Measurements from ENCODE around the gene FHOD3.
"Not testable (repeated sequence)": the region's sequence is repeated elsewhere in the genome, so short reads cannot be mapped to it uniquely, and the experiment has no call there.

The FHOD3 gene

GRCh38 chr18:36352384-36352783, 54.9 kb downstream of the FHOD3 start:
- no peak for DNase-seq

- no peak for DNase-seq
Measured at GRCh38 chr18:36354989-36355388, 57.5 kb downstream of the FHOD3 start.

GRCh38 chr18:36355511-36355910, 58.0 kb downstream of the FHOD3 start:
- no peak for DNase-seq

- DNase-seq, result not testable (repeated sequence)
Measured at GRCh38 chr18:36356741-36357140, 59.2 kb downstream of the FHOD3 start.

GRCh38 chr18:36358141-36358540, 60.6 kb downstream of the FHOD3 start:
- DNase-seq, result no peak

GRCh38 chr18:36360256-36360909, 62.9 kb downstream of the FHOD3 start:
- DNase-seq, result no peak

- DNase-seq, result no peak
Measured at GRCh38 chr18:36364911-36365624, 67.6 kb downstream of the FHOD3 start.

GRCh38 chr18:36365836-36366775, 68.6 kb downstream of the FHOD3 start:
- DNase-seq, result no peak

- no peak for DNase-seq
Measured at GRCh38 chr18:36366994-36367839, 69.7 kb downstream of the FHOD3 start.

GRCh38 chr18:36368889-36369288, 71.4 kb downstream of the FHOD3 start:
- DNase-seq, result no peak

GRCh38 chr18:36372903-36373311, 75.4 kb downstream of the FHOD3 start:
- no peak for DNase-seq

- no peak for DNase-seq
Measured at GRCh38 chr18:36374262-36374661, 76.7 kb downstream of the FHOD3 start.

- no peak for DNase-seq
Measured at GRCh38 chr18:36375118-36375517, 77.6 kb downstream of the FHOD3 start.

- no peak for DNase-seq
Measured at GRCh38 chr18:36376361-36376760, 78.8 kb downstream of the FHOD3 start.

- no peak for DNase-seq
Measured at GRCh38 chr18:36377626-36378025, 80.1 kb downstream of the FHOD3 start.

GRCh38 chr18:36378205-36378604, 80.7 kb downstream of the FHOD3 start:
- DNase-seq, result no peak

- DNase-seq, result no peak
Measured at GRCh38 chr18:36379435-36379984, 82.0 kb downstream of the FHOD3 start.

- DNase-seq, result no peak
Measured at GRCh38 chr18:36380173-36380827, 82.8 kb downstream of the FHOD3 start.

- no peak for DNase-seq
Measured at GRCh38 chr18:36381075-36381474, 83.6 kb downstream of the FHOD3 start.

- no peak for DNase-seq
Measured at GRCh38 chr18:36382854-36383253, 85.3 kb downstream of the FHOD3 start.

- DNase-seq, result no peak
Measured at GRCh38 chr18:36386150-36386920, 88.8 kb downstream of the FHOD3 start.

All from DMS153 (cell line).